Measurements from ENCODE around the gene RNF126. TPM values are rescaled to one million over a fixed set of nuclear protein-coding genes. Genes with fewer than 3 reads are reported as not detected.

The RNF126 gene
- total and polyA plus RNA-seq, 2 donors = 16.1 to 38.2 TPM

GRCh38 chr19:619286-620002, 43.6 kb downstream of the RNF126 start:
- WGBS = 95% methylated on average over 47 of the region's 47 CpGs

DNA sequence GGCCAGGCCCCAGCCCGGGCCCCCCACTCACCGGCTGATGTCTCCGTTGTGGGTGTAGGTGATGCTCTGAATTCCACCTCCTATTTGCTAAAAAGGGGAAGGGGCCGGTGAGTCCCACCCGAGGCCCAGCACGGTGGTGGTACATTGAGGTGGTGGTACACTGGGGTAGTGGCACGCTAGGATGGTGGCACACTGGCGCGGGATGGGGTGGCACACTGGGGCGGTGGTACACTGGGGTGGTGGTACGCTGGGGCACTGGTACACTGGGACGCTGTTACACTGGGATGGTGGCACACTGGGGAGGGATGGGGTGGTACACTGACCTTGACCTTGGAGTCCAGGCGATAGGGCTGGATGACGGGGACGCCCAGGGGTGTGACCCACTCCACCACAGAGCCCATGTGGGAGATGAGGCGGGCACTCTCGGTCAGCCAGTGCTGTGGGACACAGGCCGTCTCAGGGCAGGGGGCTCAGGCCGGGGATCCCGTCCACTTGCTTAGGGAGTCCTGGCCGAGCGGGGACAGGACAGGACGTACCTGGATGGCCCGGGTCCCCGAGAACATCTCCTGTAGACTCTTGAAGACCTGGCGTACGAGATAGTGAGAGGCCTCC, 44.2 kb downstream of the RNF126 start:
- Histone ChIP-seq H3K9me3 (ENCODE audit: control insufficient read depth in 2 of 2, insufficient read depth in 1 of 2, low read length in 1 of 2) (peaks cover 0 to 3% of the 10 kb centered on the region in 2 donors), H3K36me3 (ENCODE audit: control insufficient read depth in 2 of 2, insufficient read depth in 2 of 2, low read length in 1 of 2) (peaks cover 34 to 68% of the 10 kb centered on the region in 2 donors), H3K27me3 (ENCODE audit: control insufficient read depth in 2 of 2, insufficient read depth in 1 of 2, low read length in 1 of 2) (peaks cover 13 to 17% of the 10 kb centered on the region in 2 donors), H3K27ac (ENCODE audit: low read depth in 1 of 2, low read length in 1 of 2) (no peak overlapping the region), H3K4me1 (ENCODE audit: control insufficient read depth in 2 of 2, insufficient read depth in 2 of 2, low read length in 2 of 2) (no peaks in the 10 kb centered on the region), H3K4me3 (ENCODE audit: low read length in 2 of 2) (no peak overlapping the region)
- no peak for DNase-seq (ENCODE audit: low read depth in 6 of 9, low spot score in 9 of 9)
- WGBS = 97% methylated on average over 27 of the region's 27 CpGs

More at GRCh38 chr19:619286-620002, 43.6 kb downstream of the RNF126 start:
- Histone ChIP-seq H3K27ac (ENCODE audit: low read depth in 1 of 2, low read length in 1 of 2) (no peak overlapping the region), H3K36me3 (ENCODE audit: control insufficient read depth in 2 of 2, insufficient read depth in 2 of 2, low read length in 1 of 2) (peaks cover 34 to 75% of the 10 kb centered on the region in 2 donors), H3K4me3 (ENCODE audit: low read length in 2 of 2) (no peak overlapping the region), H3K9me3 (ENCODE audit: control insufficient read depth in 2 of 2, insufficient read depth in 1 of 2, low read length in 1 of 2) (peaks cover 0 to 3% of the 10 kb centered on the region in 2 donors), H3K4me1 (ENCODE audit: control insufficient read depth in 2 of 2, insufficient read depth in 2 of 2, low read length in 2 of 2) (no peaks in the 10 kb centered on the region), H3K27me3 (ENCODE audit: control insufficient read depth in 2 of 2, insufficient read depth in 1 of 2, low read length in 1 of 2) (peaks cover 13% of the 10 kb centered on the region in 2 donors)
- no peak for DNase-seq (ENCODE audit: low read depth in 6 of 9, low spot score in 9 of 9)

- H3K36me3 ChIP-seq (ENCODE audit: control insufficient read depth in 2 of 2, insufficient read depth in 2 of 2, low read length in 1 of 2) = peaks cover 34 to 63% of the 10 kb centered on the region in 2 donors
These were observed 44.8 kb downstream of the RNF126 start for GRCh38 chr19:618247-618619.

DNA sequence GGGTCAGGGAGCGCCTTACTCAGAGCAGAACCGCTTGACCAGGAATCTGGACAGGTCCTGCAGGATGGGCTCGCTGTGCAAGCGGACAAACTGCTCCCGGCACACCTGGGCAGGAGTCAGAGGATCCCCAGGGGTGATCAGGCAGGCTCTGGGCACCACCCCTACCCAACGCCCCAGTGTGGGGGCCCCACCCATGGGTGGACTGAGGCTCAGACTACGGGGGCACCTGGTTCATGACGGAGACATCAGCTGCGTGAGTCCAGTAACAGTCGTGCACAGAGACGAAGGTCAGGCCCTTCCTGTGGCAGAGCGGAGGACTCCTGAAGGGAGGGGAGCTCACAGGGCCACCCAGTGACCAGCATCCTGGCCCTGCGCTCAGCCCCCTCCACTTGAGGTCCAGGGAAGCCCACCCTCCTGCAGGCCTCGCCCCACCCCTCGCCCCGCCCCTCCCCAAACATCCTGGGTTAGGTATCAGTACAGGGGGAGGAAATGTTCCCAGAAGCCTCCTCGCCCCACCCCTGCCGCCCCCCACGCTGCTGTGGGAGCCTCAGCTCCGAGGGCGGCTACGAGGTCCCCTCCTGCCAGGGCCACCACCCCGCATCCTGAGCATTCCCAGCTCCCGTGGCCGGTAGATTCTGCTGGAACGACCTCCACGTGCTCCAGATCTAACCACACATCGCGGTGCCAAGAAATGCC, 45.3 kb downstream of the RNF126 start:
- Histone ChIP-seq H3K27me3 (ENCODE audit: control insufficient read depth in 2 of 2, insufficient read depth in 1 of 2, low read length in 1 of 2) (peaks cover 13 to 17% of the 10 kb centered on the region in 2 donors), H3K36me3 (ENCODE audit: control insufficient read depth in 2 of 2, insufficient read depth in 2 of 2, low read length in 1 of 2) (peaks cover 30 to 57% of the 10 kb centered on the region in 2 donors), H3K4me1 (ENCODE audit: control insufficient read depth in 2 of 2, insufficient read depth in 2 of 2, low read length in 2 of 2) (peaks cover 0 to 3% of the 10 kb centered on the region in 2 donors), H3K9me3 (ENCODE audit: control insufficient read depth in 2 of 2, insufficient read depth in 1 of 2, low read length in 1 of 2) (peaks cover 0 to 3% of the 10 kb centered on the region in 2 donors), H3K27ac (ENCODE audit: low read depth in 1 of 2, low read length in 1 of 2) (no peak overlapping the region), H3K4me3 (ENCODE audit: low read length in 2 of 2) (no peak overlapping the region)
- no peak for DNase-seq (ENCODE audit: low read depth in 6 of 9, low spot score in 9 of 9)
- 97% methylated on average over 29 of the region's 29 CpGs for WGBS

More at GRCh38 chr19:618247-618619, 44.8 kb downstream of the RNF126 start:
- H3K9me3 ChIP-seq (ENCODE audit: control insufficient read depth in 2 of 2, insufficient read depth in 1 of 2, low read length in 1 of 2) = peaks cover 0 to 3% of the 10 kb centered on the region in 2 donors
- H3K27me3 ChIP-seq (ENCODE audit: control insufficient read depth in 2 of 2, insufficient read depth in 1 of 2, low read length in 1 of 2) = peaks cover 13 to 17% of the 10 kb centered on the region in 2 donors
- H3K4me3 ChIP-seq (ENCODE audit: low read length in 2 of 2) = no peak overlapping the region
- no peak overlapping the region for H3K27ac ChIP-seq (ENCODE audit: low read depth in 1 of 2, low read length in 1 of 2)
- no peaks in the 10 kb centered on the region for H3K4me1 ChIP-seq (ENCODE audit: control insufficient read depth in 2 of 2, insufficient read depth in 2 of 2, low read length in 2 of 2)
- DNase-seq (ENCODE audit: low read depth in 6 of 9, low spot score in 9 of 9) = no peak
- 98% methylated on average over 19 of the region's 19 CpGs for WGBS

- Histone ChIP-seq H3K36me3 (ENCODE audit: control insufficient read depth in 2 of 2, insufficient read depth in 2 of 2, low read length in 1 of 2) (peaks cover 28 to 50% of the 10 kb centered on the region in 2 donors), H3K4me3 (ENCODE audit: low read length in 2 of 2) (no peak overlapping the region), H3K27me3 (ENCODE audit: control insufficient read depth in 2 of 2, insufficient read depth in 1 of 2, low read length in 1 of 2) (peaks cover 13 to 17% of the 10 kb centered on the region in 2 donors), H3K27ac (ENCODE audit: low read depth in 1 of 2, low read length in 1 of 2) (no peak overlapping the region), H3K9me3 (ENCODE audit: control insufficient read depth in 2 of 2, insufficient read depth in 1 of 2, low read length in 1 of 2) (peaks cover 0 to 3% of the 10 kb centered on the region in 2 donors), H3K4me1 (ENCODE audit: control insufficient read depth in 2 of 2, insufficient read depth in 2 of 2, low read length in 2 of 2) (peaks cover 0 to 3% of the 10 kb centered on the region in 2 donors)
- whole genome bisulfite sequencing = 94% methylated on average over 58 of the region's 58 CpGs
- DNase-seq (ENCODE audit: low read depth in 6 of 9, low spot score in 9 of 9) = no peak
These were observed 46.1 kb downstream of the RNF126 start for GRCh38 chr19:616747-617526.

GRCh38 chr19:616062-616700, 46.8 kb downstream of the RNF126 start:
- H3K9me3 ChIP-seq (ENCODE audit: control insufficient read depth in 2 of 2, insufficient read depth in 1 of 2, low read length in 1 of 2) = peaks cover 0 to 3% of the 10 kb centered on the region in 2 donors
- H3K4me3 ChIP-seq (ENCODE audit: low read length in 2 of 2) = no peak overlapping the region
- no peak overlapping the region for H3K27ac ChIP-seq (ENCODE audit: low read depth in 1 of 2, low read length in 1 of 2)
- WGBS = 29% methylated on average over 97 of the region's 97 CpGs
- no peak for DNase-seq (ENCODE audit: low read depth in 6 of 9, low spot score in 9 of 9)
- H3K4me1 ChIP-seq (ENCODE audit: control insufficient read depth in 2 of 2, insufficient read depth in 2 of 2, low read length in 2 of 2) = peaks cover 3 to 5% of the 10 kb centered on the region in 2 donors
- peaks cover 13 to 17% of the 10 kb centered on the region in 2 donors for H3K27me3 ChIP-seq (ENCODE audit: control insufficient read depth in 2 of 2, insufficient read depth in 1 of 2, low read length in 1 of 2)
- peaks cover 24 to 42% of the 10 kb centered on the region in 2 donors for H3K36me3 ChIP-seq (ENCODE audit: control insufficient read depth in 2 of 2, insufficient read depth in 2 of 2, low read length in 1 of 2)

- Histone ChIP-seq H3K4me1 (ENCODE audit: control insufficient read depth in 2 of 2, insufficient read depth in 2 of 2, low read length in 2 of 2) (peaks cover 7 to 9% of the 10 kb centered on the region in 2 donors), H3K9me3 (ENCODE audit: control insufficient read depth in 2 of 2, insufficient read depth in 1 of 2, low read length in 1 of 2) (peaks cover 0 to 3% of the 10 kb centered on the region in 2 donors), H3K27ac (ENCODE audit: low read depth in 1 of 2, low read length in 1 of 2) (no peak overlapping the region), H3K27me3 (ENCODE audit: control insufficient read depth in 2 of 2, insufficient read depth in 1 of 2, low read length in 1 of 2) (peaks cover 13 to 17% of the 10 kb centered on the region in 2 donors), H3K4me3 (ENCODE audit: low read length in 2 of 2) (no peak overlapping the region), H3K36me3 (ENCODE audit: control insufficient read depth in 2 of 2, insufficient read depth in 2 of 2, low read length in 1 of 2) (peaks cover 24 to 38% of the 10 kb centered on the region in 2 donors)
- DNase-seq (ENCODE audit: low read depth in 6 of 9, low spot score in 9 of 9) = no peak
- 28% methylated on average over 33 of the region's 33 CpGs for WGBS
These were observed 47.4 kb downstream of the RNF126 start for GRCh38 chr19:615619-616018.

Measured in thymus (tissue), 11 donors.